HG02623 (cell line): ENCODE measurements around the gene AJAP1.

Experiments used
- ATAC-seq: cut with Tn5 transposase; IDR thresholded peaks from one replicate; pipeline ENCODE4 v1.9.1; 2021; ENCODE audit warnings: moderate library complexity; ENCODE audit not compliant: unreplicated experiment

The AJAP1 gene

DNA sequence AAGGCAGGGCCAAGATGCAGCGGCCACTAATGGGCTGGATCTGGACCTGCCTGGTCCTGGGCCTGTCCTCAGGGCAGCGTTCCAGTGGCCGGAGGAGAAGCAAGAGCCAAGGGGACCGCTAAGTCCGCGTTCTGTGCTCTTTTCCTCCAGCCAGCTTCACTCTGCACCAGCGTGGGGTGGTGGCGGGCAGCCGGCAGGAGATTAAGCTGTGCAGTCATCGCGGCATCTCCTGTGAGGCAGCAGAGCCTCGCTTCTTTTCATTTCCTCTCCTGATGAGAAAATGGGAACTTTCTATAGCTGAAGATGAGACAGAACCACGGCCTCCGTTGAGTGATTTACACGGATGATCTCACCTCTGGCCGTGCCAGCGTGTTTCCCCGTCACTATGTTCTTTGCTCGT is 43.4 kb downstream of the AJAP1 start:
- ATAC-seq, result no peak

DNA sequence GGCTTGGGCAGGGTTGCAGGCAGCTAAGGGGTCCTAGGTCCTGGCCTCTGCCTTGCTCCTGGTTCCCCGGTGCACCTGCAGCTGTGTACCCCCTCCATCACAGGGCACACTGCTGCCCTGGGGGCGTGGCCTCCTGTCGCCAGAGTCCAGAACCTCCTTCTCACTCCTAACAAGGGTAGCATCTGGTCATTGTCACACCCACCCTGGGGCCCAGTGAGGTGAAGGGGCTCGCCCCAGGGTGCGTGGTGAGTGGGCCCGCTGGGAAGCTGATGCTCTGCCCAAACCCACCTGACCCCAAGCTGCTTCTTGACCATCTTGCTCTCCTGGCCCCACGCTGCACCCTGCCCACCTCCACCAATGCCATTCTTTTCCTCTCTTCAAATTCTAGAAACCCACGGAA is 44.5 kb downstream of the AJAP1 start:
- no peak for ATAC-seq

DNA sequence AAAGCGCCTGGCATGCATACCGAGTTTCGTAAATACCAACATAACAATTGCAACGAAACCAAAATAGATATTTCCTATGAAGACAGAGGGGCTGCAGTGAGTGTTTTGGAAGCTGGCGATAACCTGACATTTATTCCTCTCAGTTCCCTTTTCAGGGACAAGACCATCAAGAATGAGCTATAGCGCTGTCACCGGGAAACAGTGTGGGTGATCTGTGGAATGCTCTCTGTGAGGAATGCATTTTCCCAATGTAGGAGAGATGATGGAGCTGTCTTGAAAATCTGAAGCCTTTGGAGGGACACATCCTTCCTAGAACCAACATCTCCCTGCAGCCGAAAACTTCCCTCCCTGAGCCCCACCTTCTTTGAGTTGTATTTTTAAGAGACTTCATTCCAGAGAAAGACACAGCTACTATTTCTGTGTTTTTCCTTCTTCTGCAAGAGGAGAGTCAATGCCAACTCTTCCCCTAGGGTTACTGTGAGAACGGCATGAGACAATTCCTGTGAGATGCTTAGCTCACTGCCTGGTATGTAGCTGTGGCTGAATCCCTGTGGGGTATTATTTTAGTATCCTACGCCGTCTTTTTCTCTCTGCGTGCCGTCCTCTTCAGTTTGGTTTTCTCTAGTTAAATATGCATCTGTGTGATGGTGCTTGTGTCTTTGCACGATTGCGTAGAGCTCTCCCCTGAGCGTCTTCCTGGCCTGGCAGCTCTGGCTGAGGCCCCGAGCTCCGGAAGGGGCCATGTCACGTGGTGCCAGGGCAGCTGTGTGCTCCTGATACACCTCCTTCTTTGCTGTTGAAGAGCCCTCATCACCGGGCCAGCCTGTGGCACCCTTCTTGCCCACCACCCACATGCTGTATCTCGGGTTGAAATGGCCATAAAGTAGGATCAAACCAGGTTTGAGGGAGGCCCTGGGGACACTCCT is 45.2 kb downstream of the AJAP1 start:
- ATAC-seq, result no peak

DNA sequence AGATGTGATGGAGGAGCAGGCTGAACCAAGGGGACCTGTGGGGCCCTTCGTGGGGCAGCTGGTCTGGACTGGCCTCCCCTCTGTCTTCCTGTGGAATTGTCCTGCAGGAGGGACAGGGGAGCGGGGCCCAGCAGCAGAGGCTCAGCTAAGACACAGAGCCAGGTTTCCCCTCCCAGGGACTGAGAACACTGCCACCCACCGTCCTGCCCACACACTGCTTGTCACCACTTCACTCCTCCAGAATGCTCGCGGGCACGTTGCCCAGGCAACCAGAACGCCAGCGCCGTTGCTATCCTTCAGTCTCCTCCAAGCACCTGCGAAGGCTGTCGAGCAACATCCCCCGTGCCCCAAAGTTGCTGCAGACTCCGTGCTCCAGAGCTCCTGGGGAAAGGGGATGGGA is 46.4 kb downstream of the AJAP1 start:
- ATAC-seq, result no peak

DNA sequence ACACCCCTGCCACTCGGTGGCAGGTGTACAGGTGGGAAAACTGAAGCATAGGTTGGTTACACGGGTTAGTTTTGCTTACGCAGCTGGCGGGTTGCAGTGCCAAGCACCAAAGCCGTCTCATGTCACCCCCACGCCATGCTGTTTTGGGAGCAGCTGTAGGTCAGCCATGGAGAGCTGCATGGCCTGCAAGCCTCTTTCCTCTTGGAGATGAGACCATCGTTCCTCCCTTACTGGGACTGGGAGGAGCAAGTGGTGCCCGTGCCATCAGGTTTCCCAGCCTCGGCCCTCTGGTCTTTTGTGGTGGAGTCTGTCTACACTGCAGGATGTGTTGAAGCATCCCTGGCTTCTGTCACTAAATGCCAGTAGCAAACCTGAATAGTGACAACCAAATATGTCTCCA is 46.9 kb downstream of the AJAP1 start:
- no peak for ATAC-seq

DNA sequence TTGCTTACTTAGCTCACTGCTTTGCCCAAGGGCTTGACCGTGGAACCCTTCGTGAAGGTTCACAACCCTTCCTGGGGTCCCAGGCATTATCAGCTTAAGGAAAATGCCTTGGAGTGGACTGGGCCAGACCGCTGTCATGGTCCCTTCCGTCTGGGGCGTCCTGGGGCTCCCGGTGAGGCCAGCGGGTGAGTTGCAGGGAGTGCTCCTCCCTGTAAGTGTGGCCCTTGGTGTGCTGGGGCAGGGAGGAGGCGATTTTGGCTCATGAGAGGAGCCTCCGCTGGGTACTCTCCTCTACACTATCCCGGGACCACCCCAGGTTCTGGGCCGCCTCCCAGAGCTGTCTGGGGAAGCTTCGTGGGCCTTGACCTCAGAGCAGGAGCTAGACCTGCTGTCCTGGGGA is 48.1 kb downstream of the AJAP1 start:
- no peak for ATAC-seq

DNA sequence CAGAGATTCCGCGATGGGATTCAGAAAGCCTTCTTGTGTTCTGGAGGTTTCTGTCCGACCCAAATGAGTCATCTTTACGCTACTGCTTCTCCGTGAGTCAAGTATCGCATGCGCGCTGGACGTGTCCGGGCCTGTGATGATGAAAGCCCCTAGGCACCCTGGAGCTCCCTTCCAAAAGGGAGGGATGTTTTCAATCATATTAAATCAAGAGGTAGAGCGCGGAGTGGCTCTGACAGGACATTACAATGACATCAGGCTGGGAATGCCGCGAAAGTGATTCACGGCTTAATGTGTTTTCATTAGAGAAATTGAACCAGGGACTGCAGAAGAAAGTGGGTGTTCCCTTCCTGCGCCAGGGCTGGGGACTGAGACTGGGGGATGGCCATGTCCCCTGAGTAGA is 48.5 kb downstream of the AJAP1 start:
- no peak for ATAC-seq

DNA sequence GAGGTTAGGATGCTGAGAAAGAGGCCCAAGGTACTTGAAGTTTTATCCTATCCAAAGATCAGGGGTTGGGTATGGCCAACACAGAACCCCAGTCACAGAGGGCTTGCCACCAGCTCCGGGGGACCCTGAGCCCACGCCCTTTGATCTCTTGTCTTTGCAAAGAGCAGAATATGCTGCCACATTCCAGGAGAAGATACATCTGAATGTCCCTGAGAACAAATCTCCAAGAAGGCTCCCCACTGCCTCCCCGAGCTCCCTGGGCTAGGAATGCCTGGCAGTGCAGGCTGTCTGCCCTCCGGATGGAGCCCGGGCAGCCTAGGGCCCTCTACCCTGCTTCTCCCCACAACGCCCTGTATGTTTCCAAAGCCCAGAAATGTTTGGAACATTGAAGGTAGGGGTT is 49.2 kb downstream of the AJAP1 start:
- no peak for ATAC-seq

DNA sequence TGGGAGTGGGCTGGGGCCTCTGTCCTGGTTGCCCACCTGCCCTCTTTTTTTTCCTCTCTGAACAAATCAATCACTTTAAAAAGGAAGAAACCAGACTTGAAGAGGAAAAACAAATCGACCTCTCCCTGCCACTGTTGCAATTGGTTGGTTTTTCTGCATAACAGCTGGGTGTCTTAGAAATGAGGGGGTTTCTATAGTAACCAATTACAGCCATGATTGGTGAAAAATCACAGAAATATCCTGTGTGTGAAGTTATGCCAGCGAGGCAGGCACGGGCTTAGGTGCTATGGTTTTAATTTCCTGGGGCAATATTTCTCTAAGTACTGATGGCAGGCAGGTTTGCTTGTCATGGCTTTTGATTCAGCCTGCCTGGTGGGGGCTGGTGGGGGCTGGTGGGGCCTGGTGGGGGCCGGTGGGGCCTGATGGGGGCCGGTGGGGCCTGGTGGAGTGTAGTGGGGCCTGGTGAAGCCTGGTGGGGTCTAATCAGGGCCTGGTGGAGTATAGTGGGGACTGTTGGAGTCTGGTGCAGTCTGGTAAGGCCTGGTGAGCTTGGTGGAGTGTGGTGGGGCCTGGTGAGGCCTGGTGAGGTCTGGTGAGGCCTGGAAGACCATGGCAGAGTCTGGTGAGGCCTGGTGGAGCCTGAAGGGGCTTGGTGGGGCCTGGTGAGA is 54.6 kb downstream of the AJAP1 start:
- no peak for ATAC-seq

DNA sequence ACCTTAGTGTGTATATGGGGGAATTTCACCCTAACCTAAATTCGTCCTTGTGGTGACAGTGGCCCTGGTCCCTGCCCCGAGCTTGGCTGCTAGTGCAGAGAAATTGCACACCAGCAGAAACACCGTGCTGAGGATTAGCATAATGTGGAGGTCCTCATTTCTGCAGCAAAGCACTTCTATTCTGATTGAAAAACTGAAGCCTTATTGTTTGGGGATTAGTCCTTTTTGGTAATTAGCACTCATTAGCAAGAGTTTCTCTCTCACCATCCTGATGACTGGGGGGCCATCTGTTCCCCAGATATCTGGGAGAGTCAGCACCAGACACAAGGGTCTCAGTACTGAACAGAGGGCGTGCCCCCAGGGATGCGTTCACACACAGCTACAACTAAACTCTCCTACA is 55.2 kb downstream of the AJAP1 start:
- no peak for ATAC-seq

DNA sequence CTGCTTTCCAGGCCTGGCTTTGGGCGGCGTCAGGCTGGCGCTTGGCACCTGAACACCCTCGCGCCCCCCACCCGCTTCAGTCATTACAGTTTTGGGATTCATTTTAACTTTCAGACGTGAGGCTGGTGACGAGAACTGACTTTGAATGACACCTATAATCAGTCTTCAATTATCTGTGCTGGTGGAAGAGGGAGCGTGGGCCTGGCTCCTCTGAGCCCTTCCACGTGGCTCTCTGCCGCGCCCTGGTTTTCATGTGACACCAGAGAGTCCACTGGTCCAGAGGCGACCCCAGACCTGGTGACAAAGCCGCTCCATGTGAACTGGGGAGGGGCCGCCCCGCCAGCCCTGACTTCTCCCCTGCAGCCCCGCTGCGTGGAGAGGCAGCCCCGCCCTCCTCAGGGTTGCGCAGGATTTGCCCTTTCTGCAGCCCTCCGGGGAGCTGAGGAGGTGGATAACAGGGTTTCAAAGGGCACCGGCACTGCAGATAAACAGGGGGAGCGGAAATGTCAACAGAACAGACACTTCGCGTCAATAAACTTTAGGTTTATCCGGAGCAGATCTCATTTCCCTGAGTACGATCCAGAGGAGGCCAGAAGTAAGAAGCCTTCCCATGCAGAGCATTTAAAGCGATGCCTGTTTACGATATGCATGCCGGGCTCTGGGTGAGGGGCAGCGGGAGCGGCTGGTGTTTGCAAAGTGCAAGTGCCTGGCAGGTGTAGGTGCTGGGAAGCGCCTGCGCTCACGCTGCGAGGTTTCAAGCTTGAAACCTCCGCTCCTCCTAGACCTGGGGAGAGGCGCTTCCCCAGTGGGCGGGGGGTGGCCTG is 56.4 kb downstream of the AJAP1 start:
- no peak for ATAC-seq

DNA sequence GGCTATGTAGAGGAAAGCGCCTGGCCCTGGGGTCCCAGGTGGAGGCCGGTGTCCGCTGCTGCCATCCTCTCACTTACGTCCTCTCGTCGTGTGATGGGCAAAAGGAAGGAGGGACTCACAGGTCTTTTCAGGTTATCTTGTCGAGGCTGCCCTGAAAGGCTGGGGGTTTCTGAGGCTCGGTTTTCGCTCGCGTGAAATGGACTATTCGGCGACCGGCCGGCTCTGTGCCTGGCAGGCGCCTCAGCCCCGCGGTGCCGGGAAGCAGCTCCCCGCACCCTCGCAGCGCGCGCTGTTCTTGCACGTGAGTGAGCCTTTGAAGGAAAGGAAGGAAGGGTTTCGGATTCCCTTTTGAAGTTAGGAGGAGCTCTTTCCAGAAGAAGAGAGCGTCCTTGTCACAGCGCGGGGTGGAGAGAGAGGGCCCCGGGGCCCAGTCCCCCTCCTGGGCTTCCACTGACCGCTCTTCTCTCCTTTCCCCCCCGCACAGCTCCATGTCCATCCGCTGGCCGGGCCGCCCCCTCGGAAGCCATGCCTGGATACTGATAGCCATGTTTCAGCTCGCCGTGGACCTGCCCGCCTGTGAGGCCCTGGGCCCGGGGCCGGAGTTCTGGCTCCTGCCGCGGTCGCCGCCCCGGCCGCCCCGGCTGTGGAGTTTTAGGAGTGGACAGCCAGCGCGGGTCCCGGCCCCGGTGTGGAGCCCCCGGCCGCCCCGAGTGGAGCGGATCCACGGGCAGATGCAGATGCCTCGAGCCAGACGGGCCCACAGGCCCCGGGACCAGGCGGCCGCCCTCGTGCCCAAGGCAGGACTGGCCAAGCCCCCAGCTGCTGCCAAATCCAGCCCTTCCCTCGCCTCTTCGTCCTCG is 57.2 kb downstream of the AJAP1 start:
- ATAC-seq, result no peak

DNA sequence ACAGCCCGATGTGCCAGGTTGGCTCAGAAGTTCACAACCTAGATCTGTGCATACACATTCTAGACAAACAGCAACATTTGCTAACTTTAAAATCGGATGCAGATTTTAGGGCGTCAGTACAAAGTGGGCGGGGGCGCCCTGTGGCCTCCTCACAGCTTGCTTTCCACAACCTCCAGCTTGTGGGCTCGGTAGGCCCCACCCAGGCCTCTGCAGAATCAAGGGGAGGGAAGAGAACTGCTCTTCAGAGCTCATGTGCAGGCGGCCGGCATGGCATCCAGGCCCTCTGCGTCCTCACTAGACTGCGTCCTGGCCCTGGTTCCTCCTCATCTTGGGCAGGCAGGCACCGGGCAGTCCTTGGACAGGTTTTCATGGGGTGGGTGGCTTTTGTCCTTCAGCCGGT is 59.3 kb downstream of the AJAP1 start:
- ATAC-seq, result no peak

DNA sequence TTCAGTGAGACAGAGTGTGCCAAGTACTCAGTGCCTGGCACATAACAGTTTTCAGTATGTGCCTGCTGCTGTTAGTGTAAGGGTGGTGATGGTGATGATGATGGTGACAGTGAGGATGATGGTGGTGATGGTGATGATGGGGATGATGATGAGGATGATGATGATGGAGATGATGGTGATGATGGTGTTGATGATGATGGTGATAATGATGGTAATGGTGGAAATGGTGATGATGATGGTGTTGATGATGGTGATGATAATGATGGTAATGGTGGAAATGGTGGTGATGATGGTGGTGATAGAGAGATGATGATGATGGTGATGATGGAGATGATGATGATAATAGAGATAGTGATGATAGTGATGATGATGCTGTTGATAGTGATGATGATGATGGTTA is 62.0 kb downstream of the AJAP1 start:
- no peak for ATAC-seq

DNA sequence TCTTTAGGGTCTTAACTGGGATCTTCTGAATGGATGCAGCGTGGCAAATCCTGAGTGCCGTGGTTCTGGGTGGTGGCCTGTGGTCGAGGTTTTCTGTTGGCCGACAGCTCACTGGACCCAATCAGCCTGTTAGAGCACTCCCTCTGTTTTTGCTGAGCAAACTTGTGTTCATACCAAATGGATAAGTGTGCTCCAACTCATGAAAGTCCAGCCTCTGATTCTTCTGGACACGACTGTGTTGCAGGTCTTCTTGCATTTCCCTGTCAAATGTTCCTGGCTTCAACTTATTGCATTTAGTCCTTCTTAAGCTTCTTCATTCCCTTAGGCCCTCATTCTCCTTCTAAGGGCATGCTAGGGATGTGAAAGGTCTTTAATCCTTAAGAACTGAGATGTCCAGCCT is 63.7 kb downstream of the AJAP1 start:
- ATAC-seq, result no peak

DNA sequence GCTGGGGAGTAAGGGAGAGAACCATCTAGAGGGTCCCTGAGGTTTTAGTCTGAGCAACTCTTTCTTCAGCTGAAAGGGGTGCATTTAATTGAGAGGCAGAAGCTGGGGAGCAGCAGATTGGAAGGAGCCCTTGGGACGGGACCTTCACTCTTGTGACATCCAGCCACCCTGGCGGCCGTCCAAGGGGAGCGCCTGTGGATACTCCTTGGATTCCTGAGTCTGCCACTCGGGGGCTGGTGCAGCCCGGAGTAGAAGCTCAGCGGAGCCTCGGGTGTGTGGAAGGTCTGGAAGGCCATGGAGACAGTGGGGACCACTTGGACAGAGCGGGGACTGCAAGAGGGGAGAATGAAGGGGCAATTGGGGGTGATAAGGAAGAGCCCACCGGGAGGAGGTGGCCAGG is 68.7 kb downstream of the AJAP1 start:
- ATAC-seq, result no peak

DNA sequence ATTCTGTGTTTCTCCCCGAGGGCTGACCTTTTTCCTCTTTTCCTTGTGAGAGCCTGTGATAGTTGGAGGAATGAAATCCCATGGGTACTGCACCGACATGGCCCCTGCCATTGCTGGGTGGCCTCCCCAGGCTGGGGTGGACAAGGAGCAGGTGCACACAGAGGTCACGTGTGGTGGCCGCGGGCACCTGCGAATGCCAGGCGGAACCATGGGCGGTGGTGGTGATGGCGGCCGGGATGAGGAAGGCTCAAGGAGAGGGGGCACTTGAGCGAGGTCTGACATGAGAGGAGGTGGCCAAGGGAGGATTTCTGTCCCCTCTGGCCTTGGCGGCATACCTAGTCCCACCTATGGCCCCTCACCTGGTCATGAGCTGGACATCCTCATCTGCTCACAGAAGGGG is 69.6 kb downstream of the AJAP1 start:
- ATAC-seq, result no peak

DNA sequence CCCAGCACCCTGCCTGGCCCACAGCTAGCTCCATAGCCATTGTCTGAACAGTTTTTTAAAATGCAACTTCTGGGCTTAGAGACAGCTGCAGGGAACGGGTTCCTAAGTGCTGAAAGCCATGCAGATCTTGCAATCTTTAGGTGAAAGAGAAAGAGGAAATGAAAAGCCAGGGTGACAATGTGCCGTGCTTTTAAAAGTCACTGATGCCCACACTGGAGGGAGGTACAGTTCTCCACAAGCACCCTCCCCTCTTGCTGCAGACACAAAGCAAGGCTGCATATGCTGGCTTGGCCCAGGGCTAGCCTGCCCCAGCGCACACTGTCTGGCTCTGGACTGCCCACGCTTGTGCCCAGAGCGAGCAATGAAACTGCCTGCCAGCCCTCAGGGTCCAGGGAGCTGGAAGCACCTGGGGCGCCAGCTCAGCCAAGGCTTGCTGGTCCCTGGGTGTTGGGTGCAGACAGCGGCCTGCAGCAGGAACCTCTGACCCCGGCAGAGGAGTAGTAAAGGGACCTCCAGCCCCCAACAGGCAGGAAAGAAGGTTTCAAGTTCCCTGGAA is 70.4 kb downstream of the AJAP1 start:
- no peak for ATAC-seq

DNA sequence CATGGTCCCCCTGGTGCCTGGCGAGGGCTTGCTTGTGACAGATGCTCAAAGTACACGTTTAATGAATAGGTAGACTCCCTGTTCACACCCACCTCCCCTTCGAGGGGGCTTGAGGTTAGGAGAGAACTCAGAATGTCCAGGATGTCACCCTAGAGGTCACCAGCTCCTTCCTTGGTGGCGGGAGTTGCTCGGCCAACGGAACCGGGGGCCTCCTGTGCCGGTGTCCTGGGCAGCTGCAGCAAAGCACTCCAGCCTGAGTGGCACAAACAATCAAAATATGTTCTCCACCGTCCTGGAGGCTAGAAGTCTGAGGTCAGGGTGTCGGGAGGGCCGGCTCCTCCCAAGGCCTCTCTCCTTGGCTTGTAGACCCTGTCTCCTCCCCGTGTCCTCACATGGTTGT is 71.0 kb downstream of the AJAP1 start:
- no peak for ATAC-seq

DNA sequence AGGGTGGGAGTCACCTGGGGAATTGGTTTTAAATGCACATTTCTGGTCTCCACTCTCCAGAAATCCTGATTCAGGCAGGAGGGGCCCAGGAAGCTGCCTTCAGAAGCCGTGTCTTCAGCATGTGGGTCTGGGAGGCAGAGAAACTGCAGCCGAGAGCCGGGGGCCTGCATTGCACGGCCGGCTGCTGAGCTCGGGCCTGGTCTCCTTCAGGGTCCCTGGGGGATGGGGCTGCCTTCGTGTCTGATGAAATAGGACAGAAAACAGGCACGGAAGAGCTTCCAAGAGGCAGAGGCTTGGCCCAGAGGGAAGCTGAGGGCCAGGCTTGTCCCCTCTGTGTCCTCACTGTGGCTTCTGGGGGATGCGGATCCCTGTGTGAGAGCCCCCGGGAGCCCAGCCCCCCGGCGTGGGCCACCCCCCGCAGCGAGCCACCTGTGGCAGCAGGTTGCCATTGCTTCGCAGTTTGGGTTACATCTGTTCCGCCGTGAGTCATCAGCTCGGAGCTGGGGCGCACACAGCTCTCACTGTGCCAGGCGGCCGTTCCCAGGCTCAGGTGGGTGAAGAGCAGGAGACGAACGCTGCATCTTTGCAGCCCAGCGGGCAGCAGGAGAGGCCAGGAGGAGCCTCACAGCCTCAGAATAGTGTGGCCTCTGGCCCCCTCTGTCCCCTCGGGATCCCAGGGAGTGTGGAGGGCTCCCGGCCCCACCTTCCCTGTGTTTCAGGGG is 72.4 kb downstream of the AJAP1 start:
- ATAC-seq, result no peak
